DLD1 (cell line): ENCODE data around the gene POU2F3.

Experiments used
- in situ Hi-C: cut with HindIII; loops from 2 replicates; pipeline ENCODE4 v1.10.0; 2017; ENCODE audit warnings: low sequenced_read_pairs

Gene POU2F3

DNA sequence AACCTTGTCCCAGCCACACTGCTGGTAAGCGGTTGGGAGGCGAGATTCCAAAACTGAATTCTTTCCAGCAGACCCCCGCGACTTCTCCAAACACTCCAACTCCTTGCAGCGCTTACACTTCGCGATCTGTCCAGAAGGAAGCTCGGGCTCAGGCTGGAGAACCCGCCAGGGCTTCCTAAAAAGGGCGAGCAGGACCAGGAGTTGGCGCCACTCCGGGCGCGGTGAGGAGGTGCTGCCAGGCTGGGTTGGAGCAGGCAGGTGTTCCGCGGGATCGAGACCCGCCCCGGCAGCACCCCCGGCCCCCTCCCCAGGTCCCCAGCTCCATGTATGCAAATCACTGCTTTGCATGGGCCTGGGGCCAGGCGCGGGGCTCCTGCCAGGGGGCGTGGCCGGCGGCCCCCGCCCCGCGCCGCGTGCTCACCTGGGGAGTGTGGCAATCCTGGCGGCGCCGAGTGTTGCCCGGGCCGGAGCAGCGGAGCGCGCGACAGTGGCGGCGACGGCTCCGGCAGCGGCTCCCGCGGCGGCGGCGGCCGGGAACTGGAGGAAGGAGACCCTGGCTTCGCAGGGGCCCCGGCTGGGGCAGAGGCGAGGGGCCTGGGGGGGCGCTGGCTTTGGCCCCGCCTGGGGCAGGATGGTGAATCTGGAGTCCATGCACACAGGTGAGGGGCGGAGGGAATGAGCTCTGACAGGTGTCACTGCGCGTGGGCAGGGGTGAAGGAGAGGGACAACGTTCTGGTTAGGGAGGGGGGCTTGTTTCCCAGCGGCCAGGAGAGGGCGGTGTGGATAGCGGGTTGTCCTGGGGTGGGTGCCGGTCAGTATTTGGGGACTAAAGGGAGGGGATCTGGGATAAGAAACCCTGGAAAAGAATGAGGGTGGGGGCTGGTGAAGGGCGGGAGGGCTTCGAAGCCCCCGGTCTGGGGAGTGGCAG, at the start of gene POU2F3:
TSS of gene POU2F3 (plus strand) at position 428 of the 928 bp plus-strand sequence. CDS start at position 632, 204 bp downstream.
- in situ Hi-C loops, result no loop called here

GRCh38 chr11:120191058-120191457, 48.9 kb upstream of the POU2F3 start:
- in situ Hi-C loops, result no loop called here

DNA sequence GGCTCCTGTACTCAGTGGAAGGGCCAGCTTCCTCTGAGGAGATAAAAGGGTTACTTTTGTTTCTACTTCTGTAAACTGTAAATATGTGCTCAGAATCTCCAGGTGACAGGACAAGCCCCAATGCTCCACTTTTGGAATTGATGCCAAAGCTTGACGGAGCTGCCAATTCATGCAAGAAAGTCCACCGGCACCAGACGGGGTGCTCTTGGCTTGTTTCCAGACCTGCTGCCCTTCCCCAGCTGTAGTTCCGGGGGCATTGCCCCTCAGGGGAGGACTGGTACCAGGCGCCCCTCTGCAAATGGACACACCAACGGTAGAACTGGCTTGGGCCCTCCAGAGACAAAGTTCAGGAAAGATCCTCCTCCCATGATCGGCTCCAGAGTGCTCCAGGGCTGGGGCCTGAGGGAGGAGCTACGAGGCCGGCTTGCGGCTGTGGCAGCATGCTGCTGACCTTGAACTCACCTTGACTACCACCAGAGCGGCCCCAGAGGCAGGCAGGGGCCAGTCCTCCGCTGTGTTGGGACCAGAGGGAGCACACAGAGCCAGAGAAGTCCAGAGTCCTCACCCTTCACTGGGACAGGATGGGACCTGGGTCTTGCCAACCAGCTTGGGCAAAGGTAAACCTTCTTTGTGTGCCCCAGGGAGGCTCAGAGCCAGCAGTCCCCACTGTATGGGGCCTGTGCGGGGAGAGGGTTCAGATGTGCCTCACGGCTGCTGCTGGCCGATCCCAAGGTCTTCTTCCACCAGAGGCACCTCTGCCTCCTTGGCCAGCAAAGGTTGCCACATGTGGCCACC, 46.9 kb upstream of the POU2F3 start:
- in situ Hi-C loops, result no loop called here

DNA sequence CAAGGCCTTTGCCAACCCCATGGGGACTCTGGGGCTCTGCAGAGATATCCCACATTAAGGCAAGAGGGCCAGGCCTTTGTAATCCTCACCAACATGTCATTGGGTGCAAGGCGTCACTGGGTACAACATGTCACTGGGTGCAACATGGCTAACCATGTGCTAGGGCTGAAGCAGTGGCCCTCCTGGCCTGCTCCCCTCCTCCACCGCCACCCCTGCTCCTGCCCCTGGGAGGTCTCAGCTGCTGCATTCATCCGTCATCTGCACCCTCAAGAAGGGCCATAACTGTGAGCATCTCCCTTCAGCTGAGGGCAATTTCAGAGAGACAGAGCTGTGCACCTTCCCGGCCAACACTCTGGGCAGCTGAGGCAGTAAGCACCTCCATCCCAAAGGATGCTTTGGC, 45.8 kb upstream of the POU2F3 start:
- in situ Hi-C loops, result no loop called here

DNA sequence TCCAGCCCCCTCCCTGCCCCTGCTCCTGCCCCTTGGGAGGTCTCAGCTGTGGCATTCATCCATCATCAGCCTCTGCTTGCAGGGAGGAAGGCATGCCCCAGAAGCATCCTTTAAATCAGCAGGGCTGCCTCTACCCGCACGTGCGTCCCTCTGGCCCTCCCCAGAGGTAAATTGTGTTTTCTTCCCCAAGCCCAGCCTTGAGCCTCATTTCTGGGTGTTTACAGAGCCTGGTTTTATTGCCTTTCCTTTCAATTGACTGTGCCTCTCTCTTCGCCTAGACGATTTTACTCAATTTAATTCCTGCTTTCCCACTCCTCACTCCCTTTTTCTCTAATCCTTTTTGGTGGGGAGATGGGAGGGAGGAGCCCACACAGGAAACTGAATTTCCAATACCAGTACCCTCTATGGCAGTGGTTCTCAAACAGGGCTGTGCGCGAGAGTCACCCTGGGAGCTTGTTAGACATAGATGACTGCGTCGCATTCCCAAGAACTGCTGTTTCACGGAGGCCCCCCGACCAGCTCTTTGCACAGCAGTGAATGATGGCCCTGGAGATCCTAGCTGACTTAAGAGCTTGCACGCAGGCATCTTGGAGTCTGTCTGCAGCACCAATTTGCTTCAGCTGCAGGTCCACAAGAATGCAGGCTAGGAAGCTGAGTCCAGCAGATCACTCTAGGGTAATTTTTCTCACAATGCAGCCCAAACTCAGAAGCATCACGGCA, 44.2 kb upstream of the POU2F3 start:
- in situ Hi-C loops, result no loop called here

DNA sequence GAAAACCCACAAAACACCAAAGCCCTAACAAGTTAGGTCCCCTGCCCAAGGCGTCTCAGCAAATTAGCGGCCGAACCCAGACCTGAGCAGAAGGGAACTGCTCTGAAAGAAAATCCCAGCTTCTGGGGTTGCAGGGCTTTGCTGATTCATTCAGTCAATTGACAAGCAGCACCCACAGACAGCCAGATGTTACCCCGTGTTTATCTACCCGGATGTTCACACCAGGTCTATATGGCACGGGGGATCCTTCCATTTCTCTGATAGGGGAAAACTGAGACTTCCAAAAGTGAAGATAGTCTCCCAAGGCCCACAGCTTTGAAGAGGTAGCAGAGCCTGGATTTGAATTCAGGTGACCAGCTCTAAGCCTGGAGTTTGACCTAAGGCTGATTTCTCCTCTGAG, 43.1 kb upstream of the POU2F3 start:
- in situ Hi-C loops, result no loop called here

GRCh38 chr11:120197251-120197891, 42.6 kb upstream of the POU2F3 start:
- in situ Hi-C loops, result no loop called here

DNA sequence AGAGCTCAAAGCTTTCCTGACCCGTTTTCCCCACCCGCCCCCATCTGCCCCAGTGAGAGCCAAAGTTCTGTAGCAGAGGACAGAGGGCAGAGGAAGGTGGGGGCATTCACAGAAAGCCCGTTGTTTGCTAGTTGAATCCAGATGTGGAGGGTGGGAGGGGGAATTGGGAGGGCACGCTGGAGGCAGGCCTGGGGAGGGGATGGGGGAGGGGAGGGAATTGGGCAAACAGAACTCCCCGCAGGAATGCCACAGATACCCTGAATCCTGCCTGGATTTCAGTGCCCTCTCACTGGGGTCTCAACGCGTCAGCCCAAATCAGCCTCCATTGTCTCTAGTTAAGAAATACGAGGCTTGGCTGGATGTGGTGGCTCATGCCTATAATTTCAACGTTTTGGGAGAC, 42.0 kb upstream of the POU2F3 start:
- in situ Hi-C loops, result no loop called here

GRCh38 chr11:120198403-120198786, 41.5 kb upstream of the POU2F3 start:
- in situ Hi-C loops, result no loop called here

GRCh38 chr11:120198787-120199469, 41.0 kb upstream of the POU2F3 start:
- in situ Hi-C loops, result no loop called here

DNA sequence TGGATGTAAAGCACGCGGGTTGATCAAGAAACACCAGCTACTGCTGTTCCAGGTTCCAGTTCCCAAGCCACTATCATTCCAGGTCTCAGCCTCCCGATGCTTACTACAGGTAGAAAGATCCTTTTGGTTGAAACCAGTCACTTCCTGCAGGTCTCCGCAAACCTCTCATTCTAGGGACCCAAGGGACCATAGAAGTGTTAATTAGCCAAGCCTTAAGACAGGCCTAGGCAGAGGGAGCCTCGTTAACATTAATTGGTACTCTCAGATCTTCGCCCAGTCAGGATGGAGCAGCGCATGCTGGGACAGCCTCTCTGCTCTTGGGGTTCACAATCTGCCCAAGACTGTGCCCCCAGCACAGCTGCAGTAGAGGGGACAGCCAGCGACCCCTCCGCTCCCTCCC, 40.3 kb upstream of the POU2F3 start:
- in situ Hi-C loops, result no loop called here

DNA sequence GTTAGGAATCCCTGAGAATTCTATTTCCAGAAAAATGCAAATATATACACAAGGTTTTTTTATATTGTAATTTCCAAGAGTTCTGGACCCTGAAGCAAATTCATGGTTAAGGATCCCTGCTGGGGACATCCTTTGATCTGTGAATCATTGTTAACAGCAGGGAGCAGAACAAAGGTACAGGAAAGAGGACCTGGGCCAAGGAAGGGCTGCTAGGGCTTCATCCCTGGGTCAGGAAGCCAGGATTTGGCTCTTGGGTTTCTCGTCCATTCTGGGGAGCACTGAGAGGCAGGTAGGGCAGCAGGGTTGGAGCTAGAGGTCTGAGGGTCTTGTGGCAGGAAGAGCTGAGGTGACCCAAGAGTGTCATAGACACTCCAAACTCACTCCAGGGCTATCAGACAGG, 39.3 kb upstream of the POU2F3 start:
- in situ Hi-C loops, result no loop called here

- in situ Hi-C loops, result no loop called here
These were observed 38.3 kb upstream of the POU2F3 start for GRCh38 chr11:120201653-120202052.

GRCh38 chr11:120203626-120204025, 36.3 kb upstream of the POU2F3 start:
- in situ Hi-C loops, result no loop called here

- in situ Hi-C loops, result no loop called here
These were observed 34.3 kb upstream of the POU2F3 start for GRCh38 chr11:120205596-120206161.

DNA sequence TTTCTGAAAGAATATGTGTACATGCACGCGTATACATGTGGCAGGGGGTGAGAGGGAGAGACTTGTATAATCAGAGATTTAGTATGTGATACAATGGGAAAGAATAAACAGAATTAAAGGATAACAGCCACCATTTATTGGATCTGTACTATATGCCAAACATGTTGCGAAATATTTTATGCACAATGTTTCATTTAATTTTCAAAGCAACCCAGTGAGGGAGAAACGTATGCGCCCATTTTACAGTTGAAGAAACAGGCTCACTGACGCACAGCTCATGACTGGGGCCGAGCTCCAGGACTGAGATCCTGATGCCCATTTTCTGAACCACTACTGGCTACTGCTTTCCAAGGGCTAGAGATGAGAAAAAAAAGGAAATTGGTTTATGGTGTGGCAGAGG, 32.4 kb upstream of the POU2F3 start:
- in situ Hi-C loops, result no loop called here

GRCh38 chr11:120208001-120208441, 31.9 kb upstream of the POU2F3 start:
- in situ Hi-C loops, result no loop called here

DNA sequence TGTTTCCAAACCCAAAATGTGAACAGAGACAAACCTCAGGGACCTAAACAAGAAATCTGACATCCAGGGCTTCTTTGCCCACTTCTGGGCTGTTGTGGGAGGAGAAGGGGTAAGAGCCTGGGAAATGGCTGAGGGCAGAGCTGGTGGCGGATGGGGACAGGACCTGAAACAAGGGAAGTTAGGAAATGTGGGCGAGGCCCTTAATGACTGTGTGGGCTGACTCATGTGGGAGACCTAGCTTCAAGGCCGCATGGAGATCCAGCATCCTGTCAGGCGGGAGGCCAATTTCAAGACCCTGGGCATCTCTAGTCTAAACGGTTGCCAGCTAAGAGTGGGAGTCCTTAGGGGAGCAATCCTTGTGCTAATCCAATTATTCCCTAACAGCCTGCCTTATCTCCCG, 31.2 kb upstream of the POU2F3 start:
- in situ Hi-C loops, result no loop called here

GRCh38 chr11:120209746-120210625, 30.0 kb upstream of the POU2F3 start:
- in situ Hi-C loops, result no loop called here
